NT2/D1 (cell line): ENCODE measurements around the gene AMIGO3.

ENCODE experiments used
- SUZ12 ChIP-seq: IDR thresholded peaks from 2 replicates; pipeline ENCODE4 v1.6.1; 2011; ENCODE audit not compliant: insufficient read length, insufficient read depth; ENCODE audit errors: extremely low read depth
- YY1 ChIP-seq: IDR thresholded peaks from 2 replicates; pipeline ENCODE4 v1.6.1; 2011; ENCODE audit not compliant: insufficient read length, insufficient read depth
- ZNF274 ChIP-seq: IDR thresholded peaks from 2 replicates; pipeline ENCODE4 v1.6.1; 2011; ENCODE audit warnings: mild to moderate bottlenecking, low read depth, low read length

- TF ChIP-seq ZNF274 (no peak), YY1 (no peak), SUZ12 (no peak)
These were observed 3.8 kb downstream of the AMIGO3 start for GRCh38 chr3:49715611-49716121.
